ENCODE measurements around the gene SPTLC3.

SPTLC3 gene

DNA sequence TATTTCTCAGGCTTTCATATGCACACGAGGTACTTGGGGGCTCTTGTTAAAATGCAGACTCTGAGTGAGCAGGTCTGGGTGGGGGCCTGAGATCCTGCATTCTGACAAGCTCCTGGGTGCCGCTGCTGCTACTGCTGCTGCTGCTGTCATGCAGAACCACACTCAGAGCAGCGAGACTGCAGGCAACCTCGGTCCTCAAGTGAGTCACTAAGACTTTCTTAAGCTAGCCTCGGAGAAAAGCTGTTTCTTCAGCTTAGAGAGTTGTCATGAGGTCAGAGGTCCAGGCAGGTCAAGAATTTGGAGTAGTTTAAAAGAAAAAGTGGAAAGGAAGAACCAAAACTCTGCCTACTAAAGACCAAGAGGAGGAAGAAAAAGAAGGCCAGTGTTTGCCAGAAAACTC lies 92.9 kb downstream of the SPTLC3 start:
- no peak for DNase-seq

DNA sequence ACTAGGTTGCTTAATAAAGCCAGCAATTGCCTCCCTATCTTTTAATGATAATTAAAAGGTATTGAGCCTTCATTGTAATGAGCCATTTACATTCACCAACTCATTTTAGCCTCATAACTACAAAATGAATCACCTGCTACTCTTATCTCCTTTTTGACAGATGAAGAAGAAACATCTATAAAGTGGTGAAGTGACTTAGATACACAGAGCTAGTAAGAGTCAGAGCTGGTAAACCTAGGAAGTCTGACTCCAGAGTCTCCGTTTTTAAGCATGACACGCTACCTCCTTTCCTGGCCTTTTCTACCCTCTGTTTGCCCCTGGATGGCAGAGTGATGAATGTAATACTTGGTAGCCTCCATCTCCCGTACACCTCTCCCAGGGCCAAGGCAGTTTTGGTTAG lies 93.5 kb downstream of the SPTLC3 start:
- DNase-seq: no peak

DNA sequence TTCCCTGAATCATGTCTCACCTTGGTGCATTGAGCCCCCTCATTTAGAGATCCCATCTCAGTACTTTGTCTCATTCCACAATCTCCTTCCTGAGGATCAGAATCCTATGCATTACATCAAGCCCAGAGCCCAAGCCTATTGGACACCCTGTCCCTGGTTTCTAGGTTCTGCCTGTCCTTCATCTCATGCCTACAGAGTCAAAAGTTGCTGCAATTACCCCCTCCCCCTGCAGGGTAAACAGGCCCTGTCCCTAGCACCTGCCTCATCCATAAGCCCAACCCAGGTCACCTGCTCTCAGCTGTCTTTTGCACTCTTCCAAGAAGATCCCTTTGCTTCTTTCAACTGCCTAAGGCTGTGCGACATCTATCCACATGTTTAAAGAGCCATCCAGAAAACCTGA lies 93.9 kb downstream of the SPTLC3 start:
- DNase-seq: no peak

DNA sequence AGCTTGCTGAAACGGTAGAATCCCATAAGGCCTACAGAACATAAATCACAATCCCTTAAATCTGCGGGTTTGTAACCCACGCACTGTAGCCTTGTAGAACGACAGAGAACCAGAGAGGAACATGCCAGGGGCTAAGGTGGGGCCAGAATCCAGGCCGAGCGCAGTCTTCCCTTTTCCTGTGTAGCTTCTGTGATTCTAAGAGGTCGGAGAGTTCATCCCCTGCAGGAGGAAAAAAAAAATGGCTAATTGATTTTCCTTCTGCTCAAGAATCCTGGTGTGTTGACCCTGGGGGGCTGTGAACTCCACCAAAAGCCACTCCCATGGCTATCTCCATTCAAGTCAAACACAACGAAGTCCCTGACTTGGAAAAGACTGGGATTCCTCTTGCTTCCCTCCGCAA lies 96.3 kb downstream of the SPTLC3 start:
- DNase-seq: no peak

DNA sequence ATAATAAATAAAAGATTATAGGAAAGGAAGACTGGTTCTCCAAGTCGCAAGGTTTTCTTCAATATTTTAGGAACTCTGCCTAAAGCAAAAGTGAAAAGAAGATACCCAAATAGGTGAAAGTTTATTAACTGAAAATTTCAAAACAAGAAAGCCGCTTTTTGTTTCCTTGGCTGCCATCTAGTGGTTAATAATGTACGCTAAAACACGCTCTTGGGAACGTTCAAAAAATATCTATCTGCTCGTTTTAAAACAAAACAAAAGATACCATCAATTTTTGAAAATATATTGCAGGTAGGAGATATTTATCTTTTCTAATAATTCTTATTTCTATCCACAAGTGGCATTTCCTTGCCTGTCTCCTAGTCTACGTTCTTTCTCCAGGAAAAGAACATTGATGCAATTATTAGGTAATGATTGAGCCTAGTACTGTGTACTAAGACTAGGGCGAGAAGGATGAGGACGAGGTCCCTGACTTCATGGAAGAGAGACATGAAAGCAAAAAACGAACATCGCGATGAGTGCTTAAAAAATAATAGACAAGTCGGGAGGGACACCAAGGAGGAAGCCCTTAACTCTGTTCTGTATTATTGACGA lies 97.2 kb downstream of the SPTLC3 start:
- DNase-seq: no peak

DNA sequence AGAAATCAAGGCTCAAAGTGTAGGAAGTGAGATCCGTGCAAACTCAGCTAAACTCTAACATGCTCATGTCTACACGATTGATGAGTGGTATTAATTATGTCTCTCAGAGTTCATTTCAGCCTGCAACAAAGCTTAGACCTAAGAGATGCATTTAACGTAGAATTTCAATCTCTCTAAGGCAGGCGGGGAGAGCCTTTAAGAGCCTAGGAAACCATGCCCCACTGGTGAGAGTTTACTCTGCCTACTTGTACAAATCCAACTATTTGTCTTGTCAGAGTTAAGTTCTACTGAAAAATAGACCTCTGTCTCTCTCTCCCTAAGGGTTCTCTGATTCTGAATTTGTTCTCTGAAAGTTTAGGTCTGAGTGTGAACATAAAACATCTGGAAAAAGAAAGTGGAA lies 100.9 kb downstream of the SPTLC3 start:
- DNase-seq: no peak

DNA sequence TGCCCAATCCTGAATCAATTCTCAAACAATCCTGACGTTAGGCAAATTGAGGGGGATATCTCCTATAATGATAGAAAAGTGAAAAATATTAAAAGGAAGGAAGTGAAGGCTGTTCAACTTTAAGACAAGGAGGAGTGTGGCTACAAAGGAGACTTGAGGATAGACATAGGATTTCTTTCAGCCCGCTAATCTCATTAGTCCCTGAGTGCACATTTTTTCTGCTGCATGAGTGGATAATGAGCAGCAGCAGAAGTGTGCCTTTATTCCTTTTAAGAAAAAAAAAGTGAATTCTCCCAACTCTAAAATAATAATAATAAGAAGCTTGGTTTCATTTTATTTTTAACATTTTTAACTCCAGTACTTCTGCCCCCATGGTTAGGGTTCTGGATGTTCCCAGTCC lies 102.0 kb downstream of the SPTLC3 start:
- no peak for DNase-seq

DNA sequence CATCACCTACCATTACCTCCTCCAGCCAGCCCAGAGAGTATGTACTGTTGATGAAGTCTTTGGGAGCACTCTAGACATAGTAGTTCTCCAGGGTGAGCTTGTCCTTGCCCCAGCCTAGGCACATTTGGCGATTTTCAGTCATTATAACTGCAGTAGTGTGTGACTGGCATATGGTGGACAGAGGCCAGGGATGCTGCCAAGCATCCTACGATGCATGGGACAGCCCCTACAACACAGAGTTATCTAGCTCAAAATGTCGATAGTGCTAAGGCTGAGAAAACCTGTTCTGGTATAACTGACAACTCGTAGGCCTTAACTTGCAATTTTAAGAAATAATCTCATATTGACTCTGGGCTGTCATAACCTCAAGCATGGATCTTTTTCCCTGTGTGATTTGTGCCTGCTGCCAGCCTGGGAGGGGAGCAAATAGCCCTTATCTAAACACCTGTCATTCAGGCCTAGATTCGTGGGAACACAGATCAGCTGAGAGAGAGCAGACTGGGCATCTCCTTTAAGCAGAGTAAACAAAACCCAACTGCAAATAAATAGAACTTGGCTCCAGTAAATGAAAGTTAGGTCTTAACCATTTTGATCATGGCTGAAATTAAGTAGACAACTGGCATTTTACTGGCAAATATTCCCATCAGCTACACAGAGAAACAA lies 102.6 kb downstream of the SPTLC3 start:
- DNase-seq: no peak

DNA sequence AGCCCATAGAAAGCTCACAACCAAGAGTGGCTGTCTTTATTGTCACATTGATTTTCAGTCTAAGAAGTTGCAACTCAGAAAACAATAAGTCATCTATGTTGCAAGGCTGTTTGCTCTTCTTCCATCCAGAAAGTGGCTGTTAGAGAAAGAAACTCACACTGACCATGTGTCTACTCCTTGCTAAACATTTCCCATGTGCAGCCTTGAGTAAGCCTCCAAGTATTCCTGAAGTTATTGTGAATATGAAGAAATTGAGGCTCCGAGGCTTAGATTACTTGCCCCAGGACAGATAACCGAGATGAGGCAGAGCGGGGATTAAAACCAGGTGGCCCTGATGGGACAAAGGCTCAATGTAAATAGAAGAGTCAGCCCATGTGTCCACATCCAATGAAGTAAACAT lies 105.0 kb downstream of the SPTLC3 start:
- no peak for DNase-seq

DNA sequence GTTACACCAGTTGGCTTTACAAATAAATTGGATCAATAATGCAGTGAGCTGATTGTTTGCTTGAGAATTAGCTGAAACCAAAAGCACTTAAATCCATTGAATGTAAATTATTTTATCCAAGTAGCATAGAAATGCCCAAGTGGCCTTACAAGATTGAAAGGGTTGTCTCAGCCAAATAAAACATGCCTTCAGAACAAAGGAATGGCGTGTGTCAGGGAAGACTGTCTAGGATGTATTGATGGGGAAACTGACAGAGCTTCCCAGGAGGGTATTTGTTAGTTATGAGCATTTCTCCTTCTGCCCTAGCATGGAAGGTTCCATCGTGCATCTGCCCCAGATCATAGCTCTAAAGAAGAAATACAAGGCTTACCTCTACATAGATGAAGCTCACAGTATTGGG lies 108.4 kb downstream of the SPTLC3 start:
- no peak for DNase-seq

DNA sequence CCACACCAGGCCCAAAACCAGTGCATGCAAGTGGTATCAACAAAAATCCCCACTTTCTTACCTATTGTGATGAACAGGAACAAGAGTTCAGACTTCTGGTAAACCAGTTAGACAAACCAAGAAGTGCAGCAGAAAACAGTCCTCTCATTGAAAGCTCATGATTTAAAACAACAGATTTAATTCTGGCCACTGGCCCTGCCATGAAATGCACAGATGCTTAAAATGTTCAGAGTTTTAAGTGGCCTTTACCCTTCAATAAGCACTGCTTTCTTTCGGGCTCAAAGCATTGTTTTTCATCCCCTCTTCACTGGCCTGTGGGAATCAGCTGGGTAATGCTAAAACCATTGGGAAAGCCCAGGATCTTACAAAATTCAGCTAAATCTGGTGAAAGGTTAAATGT lies 109.9 kb downstream of the SPTLC3 start:
- no peak for DNase-seq

DNA sequence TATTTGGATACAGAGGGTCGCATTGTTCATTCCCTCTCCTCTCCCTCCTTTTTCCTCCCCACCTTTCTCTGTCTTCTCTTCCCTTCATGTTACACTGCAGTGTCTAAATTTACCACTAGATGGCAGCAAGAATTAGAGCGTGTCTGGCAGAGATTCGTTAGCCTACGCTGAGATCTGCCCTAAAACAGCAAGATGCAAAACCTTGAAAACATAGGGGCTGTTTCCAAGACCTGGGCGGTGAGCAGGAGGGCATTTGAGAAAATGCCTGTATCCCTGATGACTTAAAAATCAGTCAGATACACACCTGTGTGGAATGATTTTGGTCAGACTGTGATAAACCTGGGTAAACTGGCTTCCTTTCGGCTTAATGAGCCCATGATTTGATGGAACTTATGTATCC lies 110.8 kb downstream of the SPTLC3 start:
- DNase-seq: peak; percentile 6 to 25

DNA sequence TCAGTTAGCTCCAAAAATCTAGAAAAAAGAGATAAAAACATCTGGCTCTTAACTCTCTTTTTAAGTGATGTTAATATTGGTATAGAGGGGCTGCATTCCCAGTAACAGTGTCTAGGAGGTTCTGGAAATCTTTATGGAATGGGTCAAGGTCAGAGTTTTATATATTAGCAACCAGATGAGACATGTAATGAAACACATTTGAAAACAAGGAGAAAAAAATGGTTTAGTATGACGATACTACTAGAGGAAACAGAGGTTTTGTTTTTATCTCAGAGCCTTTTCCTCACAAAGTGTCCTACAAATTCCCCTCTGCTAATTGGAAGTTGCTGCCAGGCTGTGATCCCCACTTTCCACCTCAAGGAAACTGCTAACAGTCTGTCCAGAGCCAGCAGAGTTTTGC lies 111.7 kb downstream of the SPTLC3 start:
- DNase-seq: no peak

DNA sequence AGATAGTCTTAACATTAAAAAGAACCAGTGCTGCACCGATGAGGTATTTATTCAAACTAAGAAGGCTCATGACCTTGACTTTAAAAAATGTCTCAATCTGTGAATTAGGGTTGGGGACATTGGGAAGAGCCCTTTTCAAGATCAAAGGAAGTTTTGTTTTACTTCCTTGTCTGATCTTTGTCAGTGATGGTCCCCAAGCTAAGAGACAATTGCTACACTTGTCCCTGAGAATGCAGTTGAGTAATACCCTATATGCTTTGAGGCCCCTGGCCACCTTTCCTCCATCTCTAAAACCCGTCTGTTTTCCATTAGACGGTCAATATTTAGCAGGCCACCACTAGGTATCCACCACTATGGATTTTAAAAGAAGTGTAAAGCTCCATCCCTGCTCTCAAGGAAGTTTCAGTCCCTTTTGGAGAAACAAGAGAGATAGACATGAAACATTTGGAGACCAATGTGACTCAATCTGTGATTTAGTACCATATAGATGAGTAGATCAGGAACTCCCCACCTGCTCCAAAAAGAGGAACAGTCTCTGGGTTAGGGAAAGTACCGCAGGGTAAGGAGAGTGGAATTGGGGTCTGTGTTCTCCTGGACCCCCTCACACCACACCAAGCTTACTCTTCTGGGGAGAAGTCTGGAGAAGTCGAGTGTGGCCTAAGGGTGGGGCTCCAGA lies 113.2 kb downstream of the SPTLC3 start:
- no peak for DNase-seq

DNA sequence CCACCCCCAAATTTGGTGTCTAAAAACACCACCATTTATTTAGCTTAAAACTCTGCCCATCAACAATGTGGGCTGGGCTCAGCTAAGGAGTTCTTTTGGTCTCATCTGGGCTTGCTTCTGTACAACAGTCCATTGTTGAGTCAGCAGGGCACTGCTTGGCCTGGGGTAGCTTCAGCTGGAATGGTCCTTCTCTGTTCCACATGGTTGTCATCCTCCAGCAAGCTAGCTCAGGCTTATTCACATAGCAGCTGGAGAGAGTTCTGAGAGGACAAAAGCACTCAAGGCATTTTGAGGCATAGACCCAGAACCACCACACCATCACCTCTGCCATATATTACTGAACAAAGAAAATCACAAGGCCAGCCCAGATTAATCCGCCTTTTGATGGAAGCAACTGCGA lies 116.7 kb downstream of the SPTLC3 start:
- no peak for DNase-seq

DNA sequence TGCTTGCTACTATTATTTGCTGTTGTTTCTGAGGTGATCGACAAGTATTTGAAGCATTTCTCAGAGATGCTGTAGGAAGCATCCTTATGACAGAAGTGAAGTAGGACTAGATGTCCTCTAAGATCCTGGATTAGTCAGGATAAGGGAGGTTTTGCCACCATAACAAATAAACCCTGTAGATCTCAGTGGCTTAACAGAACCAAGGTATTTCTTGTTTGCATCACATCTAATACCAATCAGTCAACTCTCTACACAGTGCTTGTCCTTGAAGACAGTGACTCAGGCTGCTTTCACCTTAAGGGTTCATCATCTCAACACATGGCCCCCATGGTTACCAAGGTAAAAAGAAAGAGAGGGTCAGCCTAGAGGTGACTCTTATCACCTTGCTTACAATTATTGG lies 119.4 kb downstream of the SPTLC3 start:
- DNase-seq: no peak

DNA sequence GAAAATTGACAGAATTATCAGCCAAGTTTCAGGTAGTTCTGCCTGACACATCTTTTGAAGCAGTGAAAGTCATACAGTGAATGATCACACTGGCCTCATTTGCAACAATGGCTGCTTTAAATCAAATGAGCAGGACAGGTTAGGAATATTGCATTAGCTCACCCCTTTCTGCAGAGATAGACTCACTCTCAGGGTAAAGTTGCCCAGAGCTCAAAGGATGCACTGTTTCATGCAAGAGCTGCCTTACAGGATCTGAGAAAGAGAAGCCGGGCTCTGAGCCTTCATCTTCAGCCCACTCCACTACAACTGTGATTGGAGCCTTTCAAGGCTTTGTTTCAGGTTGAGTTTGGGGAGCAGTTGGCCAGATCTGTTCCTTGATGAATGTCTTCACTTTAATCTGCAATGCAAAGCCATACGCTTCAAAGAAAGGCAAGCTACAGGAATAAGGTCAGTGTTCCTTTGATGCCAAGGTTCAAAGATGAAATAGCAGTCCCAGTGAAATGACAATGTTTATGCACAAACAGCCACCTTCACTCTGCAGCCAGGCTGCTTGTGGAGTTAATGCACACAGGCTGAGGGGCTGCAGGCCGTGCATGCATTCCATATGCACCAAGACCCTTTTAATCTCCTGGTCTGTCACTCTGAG lies 121.4 kb downstream of the SPTLC3 start:
- no peak for DNase-seq

DNA sequence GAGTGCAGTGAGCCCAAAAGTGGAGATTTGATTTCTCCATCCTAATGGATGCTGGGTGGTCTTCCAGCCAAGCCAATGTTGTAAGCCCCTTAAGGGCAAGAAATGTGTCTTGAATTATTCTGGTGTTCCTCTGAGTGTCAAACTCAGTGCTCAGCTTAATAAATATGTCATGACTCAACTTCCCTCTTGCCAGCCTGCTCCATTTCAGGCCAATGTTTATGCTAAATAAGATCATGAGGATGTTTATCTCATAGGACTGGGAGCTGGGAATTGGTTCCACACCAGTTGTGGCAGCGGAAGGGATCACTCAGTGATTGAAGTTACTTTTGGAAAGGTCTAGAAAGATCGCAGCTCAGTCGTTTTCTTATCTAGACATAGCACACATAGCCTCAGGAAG lies 121.9 kb downstream of the SPTLC3 start:
- DNase-seq: no peak

DNA sequence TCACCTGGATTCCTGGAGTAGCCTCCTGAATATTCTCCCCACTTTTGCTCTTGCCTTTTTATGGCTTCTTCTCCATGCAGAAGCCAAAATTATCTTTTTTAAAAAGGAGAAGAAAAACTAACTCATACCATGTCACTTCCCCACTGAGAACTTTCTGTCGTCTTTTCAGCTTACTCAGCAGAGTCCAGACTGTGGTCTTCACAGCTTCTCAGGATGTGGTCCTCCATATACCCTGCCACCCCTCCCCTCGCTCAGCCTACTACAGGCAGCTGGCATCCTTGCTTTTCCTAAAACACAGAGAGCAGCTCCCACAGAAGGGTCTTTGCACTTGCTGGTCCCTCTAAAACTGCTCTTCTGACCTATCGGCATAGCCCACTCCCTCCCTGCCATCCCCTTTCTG lies 122.9 kb downstream of the SPTLC3 start:
- no peak for DNase-seq

DNA sequence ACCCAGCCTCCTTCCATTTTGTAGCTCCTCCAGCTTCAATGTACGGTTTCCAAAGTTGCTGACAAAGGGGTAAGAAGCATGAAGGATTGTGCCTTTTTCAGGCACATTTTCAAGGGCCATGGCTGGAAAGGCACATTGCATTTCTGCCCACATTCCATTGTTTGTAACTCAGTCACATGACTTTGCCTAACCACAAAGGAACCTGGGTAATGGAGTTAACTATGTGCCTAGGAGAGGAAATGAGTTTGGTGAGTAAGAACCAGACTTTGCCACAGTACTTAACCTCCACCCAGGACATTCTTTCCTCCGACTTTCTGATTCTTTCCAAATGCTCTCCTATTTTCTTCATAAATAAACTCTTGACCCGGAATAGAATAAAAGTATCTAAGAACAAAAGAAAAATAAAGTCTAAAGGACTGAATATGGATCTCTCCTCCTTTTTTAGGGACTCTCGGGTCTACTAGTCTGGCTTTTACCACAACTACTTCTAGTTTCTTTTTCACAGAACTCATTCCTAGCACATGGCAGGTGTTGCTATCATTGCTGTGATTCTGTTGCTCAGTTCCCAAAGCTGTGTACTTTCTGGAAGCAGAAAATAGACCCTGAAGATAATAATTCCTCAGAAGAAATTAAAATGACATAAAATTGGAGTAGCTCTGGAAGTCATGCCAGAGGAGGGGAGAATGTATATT lies 130.8 kb downstream of the SPTLC3 start:
- no peak for DNase-seq

DNA sequence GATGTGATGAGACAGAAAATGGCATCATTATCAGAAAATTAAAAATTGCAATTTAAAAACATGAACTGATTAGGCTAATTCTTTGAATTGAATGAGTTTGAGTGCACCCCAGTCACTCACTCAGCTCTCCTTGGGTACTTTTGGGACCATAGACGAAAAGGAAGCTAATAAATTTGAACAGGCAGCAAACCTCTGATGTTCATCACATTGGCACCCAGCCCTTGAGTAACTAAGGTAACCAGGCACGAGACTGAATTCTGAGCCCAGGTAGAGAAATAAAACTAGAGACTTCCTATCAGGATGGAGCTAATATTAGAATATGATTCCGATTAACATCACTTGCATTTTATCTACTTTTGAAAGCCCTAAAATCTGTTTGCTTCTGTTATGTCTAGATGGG lies 131.4 kb downstream of the SPTLC3 start:
- no peak for DNase-seq

DNA sequence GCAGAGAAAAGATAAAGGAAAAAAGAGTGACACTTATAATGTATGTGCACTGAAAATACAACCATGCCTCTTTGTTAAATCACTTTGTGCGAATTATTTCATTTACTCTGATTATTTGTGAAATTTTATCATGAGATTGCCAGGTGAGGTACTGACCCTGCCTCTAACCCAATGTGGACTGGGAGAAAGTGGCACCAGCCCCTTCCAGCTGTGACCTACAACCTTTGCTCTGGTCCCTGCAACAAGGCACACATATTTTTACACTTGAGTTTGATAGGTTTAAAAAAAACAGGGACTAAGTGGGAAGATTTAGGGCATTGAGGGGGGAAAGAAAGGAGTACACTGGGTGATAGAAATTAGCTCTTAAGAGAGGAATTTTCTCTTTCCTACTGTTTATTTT lies 132.0 kb downstream of the SPTLC3 start:
- DNase-seq: no peak

DNA sequence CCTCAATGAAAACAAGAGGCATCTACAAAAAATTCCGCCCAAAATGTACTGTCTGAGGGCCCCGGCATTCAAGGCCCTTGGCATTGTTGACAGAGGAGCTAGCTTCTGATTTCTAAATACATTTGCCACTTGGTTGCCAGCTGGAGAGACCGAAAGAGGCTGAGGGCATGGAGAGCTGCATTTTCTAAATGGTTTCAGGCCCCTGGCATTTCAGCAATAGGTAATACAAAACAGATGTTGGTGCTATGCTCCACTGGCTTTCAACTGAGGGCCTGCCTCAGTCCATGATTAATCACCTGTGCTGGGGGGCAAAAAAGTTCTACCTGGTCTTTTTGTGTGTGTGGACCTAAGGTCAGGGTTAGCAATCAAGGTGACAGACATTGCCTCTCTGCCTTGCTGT lies 132.8 kb downstream of the SPTLC3 start:
- no peak for DNase-seq

DNA sequence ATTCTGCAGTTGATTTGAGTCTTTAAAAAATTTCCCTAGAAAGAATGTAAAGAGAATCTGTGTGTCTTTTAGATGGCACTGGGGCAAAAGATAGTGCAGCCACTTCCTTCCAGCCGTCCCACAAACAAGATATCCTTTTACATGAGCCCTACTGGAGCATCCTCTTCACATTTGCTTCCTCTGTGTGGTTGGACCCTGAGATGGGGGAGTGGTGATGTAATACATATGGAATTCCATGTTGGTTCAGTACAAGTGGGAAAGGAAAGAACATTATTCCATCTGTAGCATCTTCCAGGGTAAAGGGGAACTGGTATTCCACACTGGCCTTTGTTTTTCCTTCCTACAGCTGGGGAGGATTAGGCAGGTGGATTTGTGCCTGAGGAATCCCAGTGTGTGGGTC lies 133.4 kb downstream of the SPTLC3 start:
- DNase-seq: no peak

Measured in activated CD4-positive, alpha-beta T cell treated with anti-CD3 and anti-CD28 coated beads, Interleukin-2, amount 50 U/mL, for 48 hours (primary cell).